HepG2 (cell line): ENCODE measurements around the gene ERF. TPM values are rescaled to one million over a fixed set of nuclear protein-coding genes. Genes with fewer than 3 reads are reported as not detected.

Source experiments
- ATM ChIP-seq: fragments of 450-650 bp; IDR thresholded peaks from 2 replicates; pipeline ENCODE4 v1.7.1; 2017; ENCODE audit warnings: mild to moderate bottlenecking, borderline replicate concordance
- CAMTA2 ChIP-seq: sonication (generic); formaldehyde crosslinking; IDR thresholded peaks from 2 replicates; pipeline ENCODE4 v1.4.0; 2020; ENCODE audit warnings: mild to moderate bottlenecking, missing genetic modification reagents, borderline replicate concordance
- CREBL2 ChIP-seq: sonication (generic); formaldehyde crosslinking; IDR thresholded peaks from 2 replicates; pipeline ENCODE4 v1.8.1; 2023; ENCODE audit warnings: missing genetic modification reagents, mild to moderate bottlenecking, borderline replicate concordance
- DMTF1 ChIP-seq: sonication (generic); formaldehyde crosslinking; IDR thresholded peaks from 2 replicates; pipeline ENCODE4 v1.4.0; 2020; ENCODE audit warnings: mild to moderate bottlenecking, missing genetic modification reagents
- GPN1 ChIP-seq: sonication (generic); formaldehyde crosslinking; IDR thresholded peaks from 2 replicates; pipeline ENCODE4 v1.5.1; 2020; ENCODE audit warnings: missing genetic modification reagents, borderline replicate concordance
- MED13 ChIP-seq: sonication (generic); formaldehyde crosslinking; IDR thresholded peaks from 2 replicates; pipeline ENCODE4 v1.5.0; 2020; ENCODE audit warnings: missing genetic modification reagents
- MED8 ChIP-seq: sonication (generic); formaldehyde crosslinking; IDR thresholded peaks from 2 replicates; pipeline ENCODE4 v1.8.1; 2023; ENCODE audit warnings: mild to moderate bottlenecking, missing genetic modification reagents; ENCODE audit not compliant: insufficient replicate concordance
- RBM39 ChIP-seq: fragments of 200-400 bp; formaldehyde crosslinking; IDR thresholded peaks from one replicate; pipeline ENCODE4 v1.6.1; 2018; ENCODE audit warnings: antibody characterized with exemption, mild to moderate bottlenecking, low read depth, low read length; ENCODE audit not compliant: poor library complexity, severe bottlenecking
- TCF7L2 ChIP-seq: IDR thresholded peaks from 2 replicates; pipeline ENCODE4 v1.6.1; 2011; ENCODE audit warnings: mild to moderate bottlenecking, low read depth, low read length, moderate library complexity
- XBP1 ChIP-seq: sonication (generic); formaldehyde crosslinking; IDR thresholded peaks from 2 replicates; pipeline ENCODE4 v1.5.0; 2020; ENCODE audit warnings: missing genetic modification reagents
- ZBTB38 ChIP-seq: sonication (generic); formaldehyde crosslinking; IDR thresholded peaks from 2 replicates; pipeline ENCODE4 v1.5.1; 2020; ENCODE audit warnings: mild to moderate bottlenecking, missing genetic modification reagents
- ZBTB44 ChIP-seq: sonication (generic); formaldehyde crosslinking; IDR thresholded peaks from 2 replicates; pipeline ENCODE4 v1.4.0; 2020; ENCODE audit warnings: missing genetic modification reagents
- ZKSCAN8 ChIP-seq: IDR thresholded peaks from 2 replicates; pipeline ENCODE4 v1.6.1; 2016; ENCODE audit warnings: borderline replicate concordance, missing genetic modification reagents, missing compliant biosample characterization
- ZNF12 ChIP-seq: sonication (generic); formaldehyde crosslinking; IDR thresholded peaks from 2 replicates; pipeline ENCODE4 v1.5.0; 2020; ENCODE audit warnings: missing genetic modification reagents
- ZNF136 ChIP-seq: sonication (generic); formaldehyde crosslinking; IDR thresholded peaks from 2 replicates; pipeline ENCODE4 v1.8.1; 2022; ENCODE audit warnings: low read depth, mild to moderate bottlenecking, moderate library complexity, missing genetic modification reagents
- ZNF20 ChIP-seq: sonication (generic); formaldehyde crosslinking; IDR thresholded peaks from 2 replicates; pipeline ENCODE4 v1.4.0; 2020; ENCODE audit warnings: mild to moderate bottlenecking, moderate library complexity, missing genetic modification reagents
- ZNF34 ChIP-seq: sonication (generic); formaldehyde crosslinking; IDR thresholded peaks from 2 replicates; pipeline ENCODE4 v1.4.0; 2020; ENCODE audit warnings: mild to moderate bottlenecking, missing genetic modification reagents, borderline replicate concordance
- ZNF414 ChIP-seq: sonication (generic); formaldehyde crosslinking; IDR thresholded peaks from 2 replicates; pipeline ENCODE4 v1.5.0; 2020; ENCODE audit warnings: missing genetic modification reagents
- ZNF432 ChIP-seq: sonication (generic); formaldehyde crosslinking; IDR thresholded peaks from 2 replicates; pipeline ENCODE4 v1.5.0; 2020; ENCODE audit warnings: missing genetic modification reagents, mild to moderate bottlenecking, borderline replicate concordance
- ZNF607 ChIP-seq: sonication (generic); formaldehyde crosslinking; IDR thresholded peaks from 2 replicates; pipeline ENCODE4 v1.5.1; 2020; ENCODE audit warnings: missing genetic modification reagents, mild to moderate bottlenecking, borderline replicate concordance
- ZXDC ChIP-seq: sonication (generic); formaldehyde crosslinking; IDR thresholded peaks from 2 replicates; pipeline ENCODE4 v1.5.0; 2020; ENCODE audit warnings: mild to moderate bottlenecking, missing genetic modification reagents
- polyA plus RNA-seq, 8 experiments: library from polyadenylated mRNA; depleted of rRNA in 3 of 8; stranded (reverse) in 7 of 8; unstranded in 1 of 8; fragments of >200 nt; fragmentation: Illumina TruSeq in 4 of 8; extraction: Trizol in 4 of 8; gene quantifications; 2 replicates each; pipeline versions ENCODE4 v1.2.1 to v1.2.3, GENCODE V29; 2011 to 2016; ENCODE audit warnings: low read depth in 4 of 8, missing spikeins in 1 of 8, mixed read lengths in 1 of 8; ENCODE audit not compliant: insufficient read depth in 1 of 8
- total RNA-seq, 5 experiments: library from RNA; depleted of rRNA; stranded (reverse); fragments of >200 nt; fragmentation: Illumina TruSeq; extraction: Trizol; gene quantifications; 2 replicates each; pipeline ENCODE4 v1.2.3, GENCODE V29; 2016; ENCODE audit warnings: low read depth in 1 of 5

Gene ERF
- total and polyA plus RNA-seq, 2 of the 13 experiments (the other 11 are each of a cell fraction or from before 2014, with no cell fraction given) = 67.1 to 69.9 TPM

- TF ChIP-seq ZNF34 (CRISPR knock-in tag) (no peak), CREBL2 (CRISPR knock-in tag) (no peak), ATM (no peak), ZNF12 (CRISPR knock-in tag) (no peak), MED13 (peak; percentile 64; the same call in 1 of the 2 replicates), ZNF414 (CRISPR knock-in tag) (no peak), ZNF136 (CRISPR knock-in tag) (no peak), DMTF1 (no peak), CAMTA2 (CRISPR knock-in tag) (peak; percentile 91; the same call in 1 of the 2 replicates), ZXDC (CRISPR knock-in tag) (no peak), GPN1 (CRISPR knock-in tag) (no peak), MED8 (no peak), ZNF432 (no peak), XBP1 (no peak), ZBTB38 (CRISPR knock-in tag) (peak; percentile 11; the same call in 1 of the 2 replicates), ZKSCAN8 (CRISPR knock-in tag) (peak; percentile 59; the same call in 1 of the 2 replicates), RBM39 (no peak), ZNF607 (CRISPR knock-in tag) (no peak), TCF7L2 (no peak), ZNF20 (CRISPR knock-in tag) (no peak), ZBTB44 (CRISPR knock-in tag) (no peak)
These were observed 25.2 kb upstream of the ERF start (continued) for GRCh38 chr19:42279902-42280814.
